GM12864 (cell line): ENCODE data around the gene INPP5B.

ENCODE experiments used
- DNase-seq: peaks from one replicate; pipeline ENCODE4 v3.0.0-alpha.2; 2011; ENCODE audit warnings: low read depth
- H3K4me3 ChIP-seq: 2 replicates; pipeline ENCODE4 v1.5.1; 2011; ENCODE audit warnings: mild to moderate bottlenecking, low read depth, low read length, control low read depth
- CTCF ChIP-seq: IDR thresholded peaks from 2 replicates; pipeline ENCODE4 v1.5.1; 2011; ENCODE audit warnings: low read depth, mild to moderate bottlenecking, moderate library complexity, low read length, control low read depth, inconsistent platforms; ENCODE audit errors: missing control alignments

The INPP5B gene

GRCh38 chr1:37822906-37823815, 123.7 kb downstream of the INPP5B start:
- no peak for DNase-seq
- H3K4me3 ChIP-seq: no peak overlapping the region
- TF ChIP-seq CTCF: no peak

- DNase-seq: no peak
- no peak overlapping the region for H3K4me3 ChIP-seq
- TF ChIP-seq CTCF: no peak
Measured at GRCh38 chr1:37821481-37821880, 125.4 kb downstream of the INPP5B start.

DNA sequence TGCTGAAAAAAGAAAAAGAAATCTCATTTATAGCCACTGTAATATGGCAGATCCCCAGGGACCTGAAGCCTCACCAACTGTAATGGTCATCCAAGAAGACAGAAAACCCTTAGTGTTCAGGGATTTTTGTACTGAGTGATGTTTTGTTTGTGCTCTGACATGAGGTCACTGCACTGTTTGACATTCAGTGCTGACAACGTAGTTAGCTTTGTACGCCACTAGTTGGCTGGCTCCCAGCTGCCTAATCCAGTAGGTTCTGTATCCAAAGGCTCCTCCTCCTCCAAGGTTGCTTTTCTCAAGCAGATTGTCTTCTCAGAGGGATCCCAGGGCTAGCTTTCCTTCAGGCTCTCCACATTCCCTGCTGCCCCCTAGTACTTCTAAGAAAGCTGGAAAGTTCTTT, 129.4 kb downstream of the INPP5B start:
- TF ChIP-seq CTCF: peak; percentile 6
- DNase-seq: no peak
- no peak overlapping the region for H3K4me3 ChIP-seq

DNA sequence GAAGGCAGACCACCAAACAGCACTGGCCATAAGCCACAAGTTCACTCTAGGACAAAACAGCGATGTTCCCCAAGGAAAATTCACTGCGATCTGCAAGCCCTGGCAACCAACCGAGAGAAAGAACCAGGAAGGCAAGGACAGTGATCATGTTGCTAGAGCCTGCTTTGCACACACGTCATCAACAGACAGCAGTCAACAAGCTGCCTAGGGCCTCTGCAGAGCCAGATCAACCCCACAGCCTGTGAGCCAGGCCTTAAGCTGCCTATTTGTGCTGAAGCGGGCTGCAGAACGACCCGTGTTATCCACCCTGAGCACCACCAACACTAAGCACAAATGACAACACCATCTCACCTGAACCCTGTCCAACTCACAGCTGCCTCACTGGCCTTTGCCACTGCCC, 132.6 kb downstream of the INPP5B start:
- no peak for TF ChIP-seq CTCF
- no peak overlapping the region for H3K4me3 ChIP-seq
- DNase-seq: no peak

- no peak overlapping the region for H3K4me3 ChIP-seq
- TF ChIP-seq CTCF: no peak
- DNase-seq: no peak
Measured at GRCh38 chr1:37813529-37814145, 133.2 kb downstream of the INPP5B start.

- DNase-seq: peak; percentile 44
- no peak overlapping the region for H3K4me3 ChIP-seq
Measured at GRCh38 chr1:37811027-37811655, 135.7 kb downstream of the INPP5B start.

More at GRCh38 chr1:37811027-37811655, 135.7 kb downstream of the INPP5B start:
- TF ChIP-seq CTCF: peak; percentile 97
